Activated T-helper 2 cell treated with anti-CD3 and anti-CD28 coated beads, Interferon-gamma antibody, Interleukin-2, Interleukin-4, amounts not matched to agents 10 μg/mL and 5 μg/mL and 100 μg/mL, durations not matched to agents 14 hours and 24 hours and 36 hours (primary cell): ENCODE measurements around the gene HIF3A. TPM values are rescaled to one million over a fixed set of nuclear protein-coding genes. Genes with fewer than 3 reads are reported as not detected.
"Not testable (repeated sequence)": the region's sequence is repeated elsewhere in the genome, so short reads cannot be mapped to it uniquely, and the experiment has no call there.

Source experiments
- DNase-seq: peaks from one replicate; pipeline ENCODE4 v3.0.0; 2021; ENCODE audit warnings: low spot score
- H3K27ac Mint-ChIP-seq: one replicate; pipeline ENCODE4 v1.8.0; 2021; ENCODE audit warnings: mixed read lengths
- H3K27me3 Mint-ChIP-seq: one replicate; pipeline ENCODE4 v1.8.0; 2021; ENCODE audit warnings: low read depth, mixed read lengths
- H3K36me3 Mint-ChIP-seq: one replicate; pipeline ENCODE4 v1.8.0; 2021; ENCODE audit warnings: low read depth, mixed read lengths
- H3K4me1 Mint-ChIP-seq: one replicate; pipeline ENCODE4 v1.8.0; 2021; ENCODE audit warnings: low read depth, mixed read lengths
- H3K4me3 Mint-ChIP-seq: one replicate; pipeline ENCODE4 v1.8.0; 2021; ENCODE audit warnings: low read depth, mild to moderate bottlenecking, moderate library complexity, mixed read lengths
- H3K9me3 Mint-ChIP-seq: one replicate; pipeline ENCODE4 v1.8.0; 2021; ENCODE audit warnings: mixed read lengths
- intact Hi-C: fragments of 100-400 bp; cut with micrococcal nuclease; formaldehyde crosslinking; loops from one replicate; pipeline ENCODE4 v1.15.1; 2023
- total RNA-seq: library from RNA; stranded (reverse); gene quantifications from 2 replicates; pipeline ENCODE4 v1.2.3, GENCODE V29; 2022

HIF3A gene
- total RNA-seq, 1 donor from 2014 or later = not detected

DNA sequence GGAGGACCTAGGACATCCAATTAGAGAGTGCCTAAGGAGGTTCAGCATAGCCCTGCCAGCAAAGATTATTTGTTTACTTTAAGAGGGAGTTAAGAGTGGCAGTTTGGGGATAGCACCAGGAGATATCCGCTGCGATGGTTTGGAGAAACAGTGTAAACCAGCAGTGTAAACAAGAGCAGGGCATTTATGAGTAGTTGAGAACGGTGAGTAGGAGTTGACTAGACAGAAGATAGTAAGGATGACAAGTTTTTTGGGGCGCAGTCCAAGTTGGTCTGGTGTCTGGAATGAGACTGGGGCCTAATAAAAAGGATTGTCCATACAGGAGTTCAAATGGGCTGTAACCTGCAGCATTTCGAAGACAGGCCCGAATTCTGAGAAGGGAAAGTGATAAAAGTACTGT lies 22.9 kb upstream of the HIF3A start:
- H3K4me1 Mint-ChIP-seq, intact Hi-C loops, DNase-seq, H3K27ac Mint-ChIP-seq, H3K4me3 Mint-ChIP-seq, H3K36me3 Mint-ChIP-seq, H3K9me3 Mint-ChIP-seq: not testable (repeated sequence)
- peaks cover 48% of the 10 kb centered on the region for H3K27me3 Mint-ChIP-seq

DNA sequence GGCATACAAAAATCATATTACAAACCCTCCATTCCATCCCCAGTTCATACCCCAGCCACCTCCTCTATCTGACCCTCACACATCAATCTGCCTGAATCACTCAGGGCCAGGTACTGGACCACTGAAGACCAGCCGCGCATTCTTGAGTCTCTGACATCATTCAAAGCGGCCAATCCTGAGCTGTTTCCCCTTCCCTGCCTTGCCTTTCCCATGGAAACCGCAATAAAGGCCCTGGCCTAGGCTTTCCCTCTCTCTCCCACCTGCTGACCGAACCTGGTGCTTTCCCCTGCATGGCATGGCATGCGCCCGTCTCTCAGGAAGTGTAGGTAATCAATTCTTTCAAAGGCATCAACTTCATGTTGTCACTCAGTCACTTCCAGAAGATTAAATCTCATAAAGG lies 17.7 kb upstream of the HIF3A start:
- Mint-ChIP-seq H3K27ac (no peak overlapping the region), H3K27me3 (peaks cover 27% of the 10 kb centered on the region), H3K4me3 (no peak overlapping the region), H3K36me3 (no peaks in the 10 kb centered on the region), H3K4me1 (no peaks in the 10 kb centered on the region), H3K9me3 (no peaks in the 10 kb centered on the region)
- no peak for DNase-seq
- intact Hi-C loops = no loop called here

DNA sequence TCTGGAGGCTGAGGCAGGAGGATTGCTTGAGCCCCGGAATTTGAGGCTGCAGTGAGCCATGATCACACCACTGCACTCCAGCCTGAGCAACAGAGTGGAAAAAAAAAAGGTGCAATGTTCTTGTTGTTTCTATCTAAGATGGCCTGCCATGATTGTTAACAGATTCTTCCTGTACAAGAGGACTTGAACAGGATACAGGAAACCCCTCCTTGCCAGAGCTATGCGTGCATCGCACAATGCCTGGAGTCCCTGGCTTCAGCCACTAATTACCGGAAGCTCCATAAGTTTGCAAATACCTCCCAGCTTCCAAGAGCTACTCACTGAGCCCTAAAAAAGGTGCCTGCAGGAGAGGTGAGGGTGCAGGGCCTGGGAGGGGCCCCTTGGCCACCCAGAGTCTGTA lies 13.1 kb upstream of the HIF3A start:
- H3K36me3 Mint-ChIP-seq = no peaks in the 10 kb centered on the region
- H3K4me1 Mint-ChIP-seq = no peaks in the 10 kb centered on the region
- no peak overlapping the region for H3K27ac Mint-ChIP-seq
- intact Hi-C loops = loop anchor here (10.0 kb wide), 1 partner anchor 111 kb away; no protein-coding TSS in a partner anchor
- H3K4me3 Mint-ChIP-seq = no peak overlapping the region
- peaks cover 7% of the 10 kb centered on the region for H3K27me3 Mint-ChIP-seq
- peaks cover 5% of the 10 kb centered on the region for H3K9me3 Mint-ChIP-seq
- no peak for DNase-seq

DNA sequence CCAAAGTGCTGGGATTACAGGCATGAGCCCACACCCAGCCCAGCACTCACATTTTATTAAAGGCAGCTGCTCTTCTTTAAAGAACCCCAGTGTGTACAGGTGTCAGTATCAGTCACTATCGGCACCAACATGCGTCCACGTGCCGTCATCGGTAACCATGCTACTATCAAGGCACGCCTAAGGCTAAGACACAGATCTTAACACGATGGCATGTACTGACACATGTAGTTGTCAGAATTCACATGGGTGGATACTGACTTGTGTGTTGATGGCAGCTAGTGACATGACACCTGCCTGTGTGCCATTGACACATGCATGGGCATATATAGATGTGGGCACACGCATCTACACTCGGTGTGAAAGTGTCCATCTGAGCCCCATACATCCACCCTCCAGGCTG lies 12.2 kb upstream of the HIF3A start:
- intact Hi-C loops = loop anchor here (10.0 kb wide), 1 partner anchor 110 kb away; no protein-coding TSS in a partner anchor
- H3K4me3 Mint-ChIP-seq = no peak overlapping the region
- no peaks in the 10 kb centered on the region for H3K36me3 Mint-ChIP-seq
- H3K27me3 Mint-ChIP-seq = peaks cover 2% of the 10 kb centered on the region
- H3K27ac Mint-ChIP-seq = no peak overlapping the region
- peaks cover 5% of the 10 kb centered on the region for H3K9me3 Mint-ChIP-seq
- DNase-seq = no peak
- H3K4me1 Mint-ChIP-seq = no peaks in the 10 kb centered on the region

DNA sequence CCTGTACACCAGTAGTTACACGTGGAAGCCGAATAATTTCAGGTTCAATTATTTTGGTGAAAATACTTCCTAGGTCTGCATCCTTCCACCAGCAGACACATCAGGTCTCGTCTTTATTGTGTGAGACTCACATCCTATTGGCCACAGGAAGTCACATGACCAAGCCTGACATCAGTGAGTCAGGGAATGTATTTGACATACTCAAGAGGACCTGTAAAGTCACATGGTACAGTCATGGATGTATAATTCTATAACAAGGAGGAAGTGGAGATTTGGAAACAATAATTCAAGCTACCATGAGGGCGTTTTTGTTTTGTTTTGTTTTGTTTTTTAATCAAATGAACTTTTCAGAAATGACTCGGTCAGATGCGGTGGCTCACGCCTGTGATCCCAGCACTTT lies 9.3 kb upstream of the HIF3A start:
- no peak for DNase-seq
- no peak overlapping the region for H3K4me3 Mint-ChIP-seq
- peaks cover 5% of the 10 kb centered on the region for H3K9me3 Mint-ChIP-seq
- no peak overlapping the region for H3K27ac Mint-ChIP-seq
- no peaks in the 10 kb centered on the region for H3K4me1 Mint-ChIP-seq
- peaks cover 2% of the 10 kb centered on the region for H3K27me3 Mint-ChIP-seq
- no peaks in the 10 kb centered on the region for H3K36me3 Mint-ChIP-seq
- intact Hi-C loops = loop anchor here (10.0 kb wide), 1 partner anchor 107 kb away; no protein-coding TSS in a partner anchor

DNA sequence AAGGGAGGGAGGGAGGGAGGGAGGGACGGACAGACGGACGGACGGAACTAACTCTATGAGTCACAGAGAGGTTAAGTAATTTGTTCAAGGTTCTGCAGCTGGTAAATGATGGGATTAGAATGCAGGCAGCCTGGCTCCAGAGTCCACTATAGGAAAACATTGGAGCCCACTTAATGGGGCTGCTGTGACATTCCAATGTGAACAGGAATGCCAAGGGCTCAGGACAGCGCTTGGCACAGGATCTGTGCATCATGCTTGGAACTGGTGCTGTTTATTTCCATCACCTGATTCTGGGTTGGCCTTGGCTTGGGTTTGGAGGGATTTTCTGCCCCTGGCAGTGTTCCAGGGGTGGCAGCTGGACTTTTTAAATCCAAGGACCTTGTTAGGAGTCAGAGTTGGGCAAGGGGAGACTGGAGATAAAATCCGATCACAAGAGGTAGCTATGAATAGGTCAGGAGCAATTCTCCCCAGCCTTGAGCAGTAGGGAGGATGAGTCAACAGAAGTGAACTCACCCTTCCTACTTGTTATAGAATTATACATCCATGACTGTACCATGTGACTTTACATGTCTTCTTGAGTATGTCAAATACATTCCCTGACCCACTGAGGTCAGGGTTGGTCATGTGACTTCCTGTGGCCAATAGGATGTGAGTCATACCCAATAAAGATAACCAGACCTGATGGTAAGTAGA lies 7.8 kb upstream of the HIF3A start:
- no peaks in the 10 kb centered on the region for H3K27me3 Mint-ChIP-seq
- H3K4me3 Mint-ChIP-seq = no peak overlapping the region
- H3K9me3 Mint-ChIP-seq = peaks cover 5% of the 10 kb centered on the region
- H3K4me1 Mint-ChIP-seq = no peaks in the 10 kb centered on the region
- intact Hi-C loops = loop anchor here (10.0 kb wide), 1 partner anchor 106 kb away; no protein-coding TSS in a partner anchor
- H3K27ac Mint-ChIP-seq = no peak overlapping the region
- DNase-seq = no peak
- no peaks in the 10 kb centered on the region for H3K36me3 Mint-ChIP-seq

DNA sequence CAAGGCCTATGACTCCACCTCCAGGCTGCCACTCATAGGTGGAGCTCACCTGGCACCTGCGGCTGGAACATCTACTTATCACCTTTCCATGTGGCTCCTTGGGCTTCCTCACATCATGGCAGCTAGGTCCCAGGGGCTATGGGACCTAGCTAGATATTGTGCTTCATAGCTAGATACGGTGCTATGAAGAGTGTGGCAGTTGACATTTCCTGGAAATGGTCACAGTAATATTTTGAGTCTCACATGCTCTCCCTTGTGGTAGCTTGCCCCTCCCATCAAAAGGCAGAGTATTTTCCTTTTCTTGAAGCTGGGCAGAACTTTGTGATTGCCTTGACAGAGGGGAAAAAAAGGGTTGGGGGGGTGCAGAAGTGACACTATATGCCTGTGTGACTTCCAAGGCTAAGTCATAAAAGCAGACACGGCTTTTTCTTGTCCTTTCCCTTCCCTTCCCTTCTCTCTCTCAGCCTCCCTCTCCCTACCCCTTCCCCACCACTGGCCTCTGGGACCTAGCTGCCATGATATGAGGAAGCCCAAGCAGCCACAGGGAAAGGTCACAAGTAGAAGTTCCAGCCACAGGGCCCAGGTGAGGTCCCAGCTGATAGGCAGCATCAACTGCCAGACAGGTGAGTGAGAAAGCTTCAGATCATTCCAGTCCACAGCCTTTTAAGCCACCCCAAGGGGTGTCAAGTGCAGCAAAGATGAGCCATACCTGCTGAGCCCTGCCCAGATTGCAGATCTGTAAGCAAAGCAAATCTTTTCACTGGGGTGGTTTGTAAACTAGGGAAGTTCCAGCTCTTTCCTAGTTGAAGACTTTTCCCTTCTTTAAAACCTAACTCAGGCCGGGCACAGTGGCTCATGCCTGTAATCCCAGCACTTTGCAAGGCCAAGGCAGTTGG lies 6.9 kb upstream of the HIF3A start:
- no peaks in the 10 kb centered on the region for H3K36me3 Mint-ChIP-seq
- H3K4me1 Mint-ChIP-seq = no peaks in the 10 kb centered on the region
- H3K4me3 Mint-ChIP-seq = no peak overlapping the region
- no peak overlapping the region for H3K27ac Mint-ChIP-seq
- H3K9me3 Mint-ChIP-seq = peaks cover 5% of the 10 kb centered on the region
- no peak for DNase-seq
- peaks cover 2% of the 10 kb centered on the region for H3K27me3 Mint-ChIP-seq
- intact Hi-C loops = loop anchor here (10.0 kb wide), 1 partner anchor 105 kb away; no protein-coding TSS in a partner anchor

DNA sequence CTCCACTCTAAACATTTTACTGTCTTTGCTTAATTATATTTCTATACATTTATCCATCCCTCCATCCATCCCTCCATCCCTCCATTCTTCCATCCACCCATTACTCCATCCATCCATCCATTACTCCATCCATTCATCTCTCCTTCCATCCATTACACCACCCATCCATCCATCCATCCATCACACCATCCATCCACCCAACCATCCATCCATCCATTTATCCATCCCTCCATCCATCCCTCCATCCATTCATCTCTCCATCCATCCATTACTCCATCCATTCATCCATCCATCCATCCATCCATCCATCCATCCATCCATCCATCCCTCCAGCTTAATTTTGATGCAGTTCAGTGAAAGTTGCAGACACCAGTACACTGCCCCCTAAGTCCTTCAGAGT lies 5.0 kb upstream of the HIF3A start:
- Mint-ChIP-seq H3K9me3 (peaks cover 5% of the 10 kb centered on the region), H3K4me3 (no peak overlapping the region), H3K4me1 (no peaks in the 10 kb centered on the region), H3K27ac (no peak overlapping the region), H3K27me3 (peaks cover 14% of the 10 kb centered on the region), H3K36me3 (no peaks in the 10 kb centered on the region)
- intact Hi-C loops = no loop called here
- DNase-seq = no peak

DNA sequence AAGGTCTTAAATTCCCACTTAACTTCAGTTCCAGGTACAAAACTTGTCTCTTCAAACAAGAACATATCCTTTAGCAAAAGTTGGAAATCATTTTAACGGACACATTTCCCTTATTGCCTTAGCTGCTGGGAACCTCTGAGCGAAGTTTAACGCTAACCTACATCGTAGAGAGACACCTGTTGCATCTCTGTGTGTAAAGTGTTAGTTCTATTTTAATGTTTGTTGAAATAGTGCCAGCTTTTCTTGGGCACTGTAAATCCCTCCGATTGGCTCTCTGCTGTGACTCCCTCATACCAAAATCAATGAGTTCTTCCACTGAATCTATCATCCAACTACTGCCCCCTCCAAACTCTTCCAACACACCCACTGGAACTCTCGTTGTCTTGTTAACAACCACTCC lies 2.3 kb upstream of the HIF3A start:
- Mint-ChIP-seq H3K9me3 (no peaks in the 10 kb centered on the region), H3K4me3 (no peak overlapping the region), H3K36me3 (no peaks in the 10 kb centered on the region), H3K27me3 (peaks cover 20% of the 10 kb centered on the region), H3K4me1 (no peaks in the 10 kb centered on the region), H3K27ac (no peak overlapping the region)
- DNase-seq = no peak
- intact Hi-C loops = no loop called here

DNA sequence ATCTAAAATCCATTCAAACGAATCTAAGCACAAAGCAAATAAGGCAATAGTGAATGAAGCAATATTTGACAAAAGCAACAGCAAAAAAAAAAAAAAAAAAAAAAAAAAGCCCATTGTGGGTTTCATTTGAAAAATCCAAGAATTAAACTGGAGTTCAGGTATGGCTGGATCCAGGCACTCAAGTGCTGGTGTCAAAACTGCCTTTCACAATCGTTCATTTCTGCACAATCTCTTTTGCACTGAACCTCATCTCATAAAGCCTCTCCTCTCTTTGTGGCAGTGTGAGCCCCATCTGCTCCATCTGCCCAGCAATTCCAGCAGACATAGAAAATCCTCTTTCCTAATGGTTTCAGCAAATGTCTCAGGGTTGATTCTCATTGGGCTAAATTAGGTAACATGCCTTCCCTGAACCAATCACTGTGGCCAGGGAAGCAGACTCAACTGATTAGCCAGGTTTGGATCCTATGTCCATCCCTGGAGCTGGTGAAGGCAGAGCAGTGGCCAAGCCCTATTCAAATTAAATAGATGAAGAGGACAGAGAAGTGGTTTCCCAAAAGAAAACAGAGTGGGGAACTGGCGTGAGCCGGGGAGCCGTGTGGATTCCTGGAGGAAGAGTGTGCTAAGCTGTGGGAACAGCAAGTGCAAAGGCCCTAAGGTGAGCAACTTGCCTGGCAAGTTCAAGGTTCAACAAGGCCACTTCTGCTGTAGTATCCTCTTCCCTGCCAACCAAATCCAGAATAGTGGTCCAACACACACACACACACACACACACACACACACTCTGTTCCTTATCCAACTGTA lies 1.2 kb upstream of the HIF3A start:
- Mint-ChIP-seq H3K27ac (no peak overlapping the region), H3K9me3 (no peaks in the 10 kb centered on the region), H3K27me3 (peaks cover 20% of the 10 kb centered on the region), H3K36me3 (no peaks in the 10 kb centered on the region), H3K4me1 (no peaks in the 10 kb centered on the region), H3K4me3 (no peak overlapping the region)
- DNase-seq = no peak
- intact Hi-C loops = no loop called here

DNA sequence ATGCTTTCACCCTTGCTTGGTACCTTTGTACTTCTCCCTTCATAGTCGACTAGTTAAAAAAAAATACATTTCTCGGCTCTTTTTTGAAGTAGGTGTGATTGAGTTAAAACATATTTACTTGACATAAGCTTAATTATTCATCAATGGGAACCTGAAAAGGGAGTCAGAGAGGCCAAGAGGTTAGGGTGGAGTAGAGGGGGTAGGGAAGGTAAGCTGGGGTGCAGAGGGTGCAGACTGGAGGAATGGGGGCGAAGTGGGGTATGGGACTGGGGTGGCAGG lies 701 bp upstream of the HIF3A start:
- Mint-ChIP-seq H3K4me3 (no peak overlapping the region), H3K36me3 (no peaks in the 10 kb centered on the region), H3K27ac (no peak overlapping the region), H3K9me3 (no peaks in the 10 kb centered on the region), H3K27me3 (peaks cover 20% of the 10 kb centered on the region), H3K4me1 (no peaks in the 10 kb centered on the region)
- intact Hi-C loops = no loop called here
- no peak for DNase-seq

DNA sequence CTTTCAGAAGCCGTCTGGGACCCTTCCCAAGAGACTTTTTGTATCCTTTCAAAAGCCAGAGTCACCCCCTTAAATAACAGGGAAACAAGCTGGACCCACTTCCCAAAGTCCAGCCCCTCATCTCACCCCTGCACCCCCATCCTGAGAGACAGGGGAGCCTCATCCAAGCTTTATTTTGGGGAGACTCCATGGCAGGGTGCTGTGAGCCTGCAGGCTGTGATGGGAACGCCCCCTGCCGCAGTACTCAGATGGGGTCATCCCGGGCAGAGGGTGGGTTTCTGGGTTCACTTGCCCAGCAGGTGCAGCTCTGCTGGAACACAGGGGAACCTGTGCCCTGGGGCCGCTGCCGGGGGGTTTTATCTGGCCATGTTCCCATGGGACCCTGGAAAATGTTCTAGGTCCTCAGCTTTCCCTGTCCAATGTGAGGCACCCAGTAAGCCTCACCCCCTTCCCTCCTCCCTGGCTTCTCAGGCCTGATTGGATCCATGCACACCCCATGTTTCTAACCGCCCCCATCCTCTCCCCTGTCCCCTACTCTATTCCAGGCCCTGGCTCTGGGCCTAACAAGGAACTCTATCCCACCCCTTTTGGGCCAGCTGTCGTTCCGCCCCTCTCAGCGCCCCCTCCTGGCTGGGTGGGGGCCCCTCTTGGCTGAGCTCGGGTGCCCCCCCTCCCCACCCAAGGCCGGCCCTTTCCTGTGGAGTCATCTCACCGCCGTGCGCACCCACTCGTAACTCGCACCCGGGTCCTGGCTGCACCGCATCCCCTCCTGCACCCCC lies 1.0 kb downstream of the HIF3A start:
- Mint-ChIP-seq H3K27ac (no peak overlapping the region), H3K4me1 (no peaks in the 10 kb centered on the region), H3K9me3 (no peaks in the 10 kb centered on the region), H3K36me3 (no peaks in the 10 kb centered on the region), H3K27me3 (peaks cover 20% of the 10 kb centered on the region), H3K4me3 (no peak overlapping the region)
- no peak for DNase-seq
- intact Hi-C loops = no loop called here
